Fibroblast of the aortic adventitia (primary cell): ENCODE measurements around the gene KCNIP1. TPM values are rescaled to one million over a fixed set of nuclear protein-coding genes. Genes with fewer than 3 reads are reported as not detected.

Experiments
- DNase-seq: peaks from one replicate; pipeline ENCODE4 v3.0.0-alpha.2; 2010; ENCODE audit warnings: low read depth
- H3K4me3 ChIP-seq: 2 replicates; pipeline ENCODE4 v1.5.1; 2011; ENCODE audit warnings: low read depth, mild to moderate bottlenecking, control low read depth, low read length, moderate library complexity
- CTCF ChIP-seq: IDR thresholded peaks from 2 replicates; pipeline ENCODE4 v1.5.1; 2011; ENCODE audit warnings: mild to moderate bottlenecking, low read length, control low read depth, inconsistent platforms; ENCODE audit not compliant: insufficient read depth
- total RNA-seq: library from RNA; depleted of rRNA; stranded (reverse); fragments of >200 nt; gene quantifications from 2 replicates; pipeline ENCODE4 v1.2.3, GENCODE V29; 2012; ENCODE audit warnings: low replicate concordance

The KCNIP1 gene
- total RNA-seq, 1 donor: not detected

- no peak for TF ChIP-seq CTCF
- no peak overlapping the region for H3K4me3 ChIP-seq
- DNase-seq: no peak
Measured at GRCh38 chr5:170640731-170641588, 137.1 kb downstream of the KCNIP1 start.

GRCh38 chr5:170641589-170642031, 137.8 kb downstream of the KCNIP1 start:
- H3K4me3 ChIP-seq: no peak overlapping the region
- no peak for TF ChIP-seq CTCF
- no peak for DNase-seq

- no peak for DNase-seq
- no peak for TF ChIP-seq CTCF
- no peak overlapping the region for H3K4me3 ChIP-seq
Measured at GRCh38 chr5:170642066-170642735, 138.4 kb downstream of the KCNIP1 start.

- no peak for DNase-seq
- H3K4me3 ChIP-seq: no peak overlapping the region
- no peak for TF ChIP-seq CTCF
Measured at GRCh38 chr5:170642776-170643436, 139.1 kb downstream of the KCNIP1 start.

GRCh38 chr5:170643591-170643990, 139.8 kb downstream of the KCNIP1 start:
- DNase-seq: no peak
- no peak overlapping the region for H3K4me3 ChIP-seq
- no peak for TF ChIP-seq CTCF

- TF ChIP-seq CTCF: no peak
- H3K4me3 ChIP-seq: no peak overlapping the region
- DNase-seq: no peak
Measured at GRCh38 chr5:170644501-170644900, 140.7 kb downstream of the KCNIP1 start.
